Measurements from ENCODE around the gene MARS2.
"Not testable (repeated sequence)": the region's sequence is repeated elsewhere in the genome, so short reads cannot be mapped to it uniquely, and the experiment has no call there.

Gene MARS2

GRCh38 chr2:197705121-197705911 is at the start of gene MARS2:
Gene MARS2, plus strand, starts transcription at chr2:197705369. Its CDS starts 37 bp downstream, at chr2:197705406.
- DNase-seq (ENCODE audit: low spot score), result peak; percentile 98

- DNase-seq (ENCODE audit: low spot score), result no peak
These were observed 47.6 kb upstream of the MARS2 start for GRCh38 chr2:197657562-197657961.

- DNase-seq (ENCODE audit: low spot score), result no peak
These were observed 43.5 kb upstream of the MARS2 start for GRCh38 chr2:197661626-197662025.

- no peak for DNase-seq (ENCODE audit: low spot score)
These were observed 38.9 kb upstream of the MARS2 start for GRCh38 chr2:197666277-197666676.

GRCh38 chr2:197668296-197668695 is 36.9 kb upstream of the MARS2 start:
- no peak for DNase-seq (ENCODE audit: low spot score)

GRCh38 chr2:197669077-197669476 is 36.1 kb upstream of the MARS2 start:
- no peak for DNase-seq (ENCODE audit: low spot score)

GRCh38 chr2:197672371-197672893 is 32.7 kb upstream of the MARS2 start:
- DNase-seq (ENCODE audit: low spot score), result no peak

GRCh38 chr2:197673106-197673505 is 32.1 kb upstream of the MARS2 start:
- no peak for DNase-seq (ENCODE audit: low spot score)

- no peak for DNase-seq (ENCODE audit: low spot score)
These were observed 31.6 kb upstream of the MARS2 start for GRCh38 chr2:197673606-197674005.

- DNase-seq (ENCODE audit: low spot score), result no peak
These were observed 31.1 kb upstream of the MARS2 start for GRCh38 chr2:197674060-197674459.

GRCh38 chr2:197674591-197674990 is 30.6 kb upstream of the MARS2 start:
- no peak for DNase-seq (ENCODE audit: low spot score)

- no peak for DNase-seq (ENCODE audit: low spot score)
These were observed 29.9 kb upstream of the MARS2 start, which contains the start of gene RFTN2 for GRCh38 chr2:197675246-197675645. Gene RFTN2, minus strand, starts transcription at chr2:197675587. Its CDS starts 129 bp downstream, at chr2:197675458.

GRCh38 chr2:197675711-197676188 is 29.4 kb upstream of the MARS2 start:
- DNase-seq (ENCODE audit: low spot score), result peak; percentile 41

- DNase-seq (ENCODE audit: low spot score), result no peak
These were observed 28.1 kb upstream of the MARS2 start for GRCh38 chr2:197677056-197677455.

GRCh38 chr2:197677483-197677882 is 27.7 kb upstream of the MARS2 start:
- no peak for DNase-seq (ENCODE audit: low spot score)

- DNase-seq (ENCODE audit: low spot score), result not testable (repeated sequence)
These were observed 10.0 kb upstream of the MARS2 start for GRCh38 chr2:197695206-197695605.

GRCh38 chr2:197695971-197696370 is 9.2 kb upstream of the MARS2 start:
- DNase-seq (ENCODE audit: low spot score), result not testable (repeated sequence)

GRCh38 chr2:197696571-197696970 is 8.6 kb upstream of the MARS2 start:
- not testable (repeated sequence) for DNase-seq (ENCODE audit: low spot score)

GRCh38 chr2:197699724-197700123 is 5.4 kb upstream of the MARS2 start:
- not testable (repeated sequence) for DNase-seq (ENCODE audit: low spot score)

- DNase-seq (ENCODE audit: low spot score), result no peak
These were observed 4.2 kb upstream of the MARS2 start for GRCh38 chr2:197700960-197701359.

GRCh38 chr2:197704434-197705120 is 592 bp upstream of the MARS2 start:
- DNase-seq (ENCODE audit: low spot score), result no peak

- DNase-seq (ENCODE audit: low spot score), result peak; percentile 10
These were observed 1.0 kb downstream of the MARS2 start for GRCh38 chr2:197705912-197706838.

All from AG08396 (cell line).